NCI-H1092 treated with DMSO at 0.1 percent for 48 hours (cell line): ENCODE data around the gene MCM8.

Experiments
- DNase-seq: peaks from one replicate; lab custom pipeline; 2025; lab: John Stamatoyannopoulos, UW

MCM8 gene

GRCh38 chr20:6044115-6044514 lies 93.7 kb downstream of the MCM8 start:
- no peak for DNase-seq

- no peak for DNase-seq
Measured at GRCh38 chr20:6045566-6045965, 95.1 kb downstream of the MCM8 start.

GRCh38 chr20:6046432-6046831 lies 96.0 kb downstream of the MCM8 start:
- DNase-seq, result no peak

- DNase-seq, result no peak
Measured at GRCh38 chr20:6048391-6048790, 97.9 kb downstream of the MCM8 start.
